ENCODE measurements around the gene GZMM.

GZMM gene

DNA sequence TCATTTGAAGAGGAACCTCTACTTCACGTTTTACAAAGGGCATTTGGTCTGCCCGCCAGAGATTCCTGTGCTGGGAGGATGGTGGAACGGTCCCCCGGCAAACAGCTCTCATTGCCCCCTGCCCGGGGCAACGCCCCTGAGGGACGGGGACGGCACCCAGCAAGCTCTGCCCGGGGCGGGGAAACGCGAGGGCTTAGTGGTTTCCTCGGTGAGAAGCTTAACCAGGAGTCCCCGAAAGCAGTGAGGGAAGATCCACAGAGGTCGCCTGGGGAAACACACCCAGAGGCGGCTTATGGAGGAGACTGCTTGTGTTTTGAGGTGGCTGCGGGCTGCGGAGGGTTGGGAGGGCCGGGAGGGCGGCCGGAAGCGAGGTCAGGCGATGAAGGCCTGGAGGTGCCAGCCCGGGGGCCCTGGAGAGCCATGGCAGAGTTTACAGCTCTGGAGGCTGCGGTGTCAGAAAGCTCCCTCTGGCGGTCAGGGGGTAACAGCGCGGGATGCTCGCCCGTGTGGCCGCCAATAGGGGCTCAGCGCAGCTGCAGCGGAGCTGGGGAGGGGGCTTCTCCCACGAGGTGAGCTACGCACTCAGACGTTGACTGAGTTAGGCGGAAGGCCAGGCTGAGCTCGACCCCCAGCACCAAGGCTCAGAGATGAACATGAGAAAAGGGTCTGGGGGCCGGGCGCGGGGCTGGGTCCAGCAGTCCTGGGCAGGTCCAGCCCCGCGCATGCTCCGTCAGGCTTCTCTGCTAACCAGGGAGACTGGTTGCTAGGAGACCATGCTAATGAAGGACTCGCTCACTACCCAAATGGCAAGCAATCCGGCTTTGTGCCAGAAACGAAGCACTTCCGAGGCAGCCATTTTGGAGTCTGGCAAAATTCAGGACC is 37.2 kb upstream of the GZMM start:
- ATAC-seq (ENCODE audit: low read depth), result peak; percentile 79
- peak; percentile 97 for DNase-seq (ENCODE audit: low spot score)
- Histone ChIP-seq H3K4me3 (ENCODE audit: severe bottlenecking) (peak overlapping the region; percentile 79), H3K36me3 (ENCODE audit: low read depth) (no peaks in the 10 kb centered on the region), H3K9me3 (ENCODE audit: severe bottlenecking) (no peaks in the 10 kb centered on the region), H3K4me1 (ENCODE audit: insufficient read depth, poor library complexity, severe bottlenecking) (peaks cover 11% of the 10 kb centered on the region), H3K27me3 (ENCODE audit: insufficient read depth, poor library complexity, severe bottlenecking) (no peaks in the 10 kb centered on the region), H3K27ac (ENCODE audit: poor library complexity, severe bottlenecking) (peak overlapping the region; percentile 69)
- TF ChIP-seq, protein P1, sequence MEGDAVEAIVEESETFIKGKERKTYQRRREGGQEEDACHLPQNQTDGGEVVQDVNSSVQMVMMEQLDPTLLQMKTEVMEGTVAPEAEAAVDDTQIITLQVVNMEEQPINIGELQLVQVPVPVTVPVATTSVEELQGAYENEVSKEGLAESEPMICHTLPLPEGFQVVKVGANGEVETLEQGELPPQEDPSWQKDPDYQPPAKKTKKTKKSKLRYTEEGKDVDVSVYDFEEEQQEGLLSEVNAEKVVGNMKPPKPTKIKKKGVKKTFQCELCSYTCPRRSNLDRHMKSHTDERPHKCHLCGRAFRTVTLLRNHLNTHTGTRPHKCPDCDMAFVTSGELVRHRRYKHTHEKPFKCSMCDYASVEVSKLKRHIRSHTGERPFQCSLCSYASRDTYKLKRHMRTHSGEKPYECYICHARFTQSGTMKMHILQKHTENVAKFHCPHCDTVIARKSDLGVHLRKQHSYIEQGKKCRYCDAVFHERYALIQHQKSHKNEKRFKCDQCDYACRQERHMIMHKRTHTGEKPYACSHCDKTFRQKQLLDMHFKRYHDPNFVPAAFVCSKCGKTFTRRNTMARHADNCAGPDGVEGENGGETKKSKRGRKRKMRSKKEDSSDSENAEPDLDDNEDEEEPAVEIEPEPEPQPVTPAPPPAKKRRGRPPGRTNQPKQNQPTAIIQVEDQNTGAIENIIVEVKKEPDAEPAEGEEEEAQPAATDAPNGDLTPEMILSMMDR (IDR thresholded peaks at IDR 0.05; ENCODE audit: poor library complexity, severe bottlenecking), result peak; percentile 92

DNA sequence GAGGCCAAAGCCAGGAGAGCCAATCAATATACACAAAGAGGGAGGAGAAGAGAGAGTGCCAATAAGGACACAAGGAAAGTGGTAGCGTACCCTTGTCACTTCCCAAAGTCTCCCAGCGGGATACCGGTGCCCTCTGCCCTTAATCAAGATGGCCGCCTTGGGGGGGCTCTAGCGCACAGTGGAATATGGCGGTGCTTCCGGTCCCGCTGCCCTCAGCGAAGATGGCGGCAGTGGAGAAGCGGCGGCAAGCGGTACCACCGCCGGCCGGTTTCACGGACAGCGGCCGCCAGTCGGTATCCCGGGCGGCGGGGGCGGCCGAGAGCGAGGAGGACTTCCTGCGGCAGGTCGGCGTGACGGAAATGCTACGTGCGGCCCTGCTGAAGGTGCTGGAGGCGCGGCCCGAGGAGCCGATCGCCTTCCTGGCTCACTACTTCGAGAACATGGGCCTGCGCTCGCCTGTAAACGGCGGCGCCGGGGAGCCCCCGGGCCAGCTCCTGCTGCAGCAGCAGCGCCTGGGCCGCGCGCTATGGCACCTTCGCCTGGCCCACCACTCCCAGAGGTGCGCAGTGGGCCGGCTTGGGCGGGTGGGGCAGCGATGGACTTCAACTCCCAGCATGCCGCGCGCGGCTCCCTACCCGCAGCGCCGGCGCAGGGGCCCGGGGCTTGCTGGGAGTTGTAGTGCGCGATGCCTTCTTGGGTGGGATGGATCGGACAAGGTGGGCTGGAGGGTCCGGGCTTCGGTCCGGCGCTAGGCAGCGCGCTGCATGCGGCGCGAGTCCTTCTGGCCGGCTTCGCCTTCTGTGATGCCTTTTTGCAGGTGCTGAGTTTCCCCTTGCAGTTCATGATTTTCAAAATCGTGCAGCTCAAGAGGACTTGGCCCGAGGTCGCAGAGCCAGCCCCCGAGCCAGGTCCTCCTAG is 36.3 kb upstream of the GZMM start, which contains the start of gene TPGS1:
Gene TPGS1 (plus strand): TSS at position 212 of the 918 bp plus-strand sequence. CDS start 10 bp downstream, at position 222.
- TF ChIP-seq, protein P1 (IDR thresholded peaks at IDR 0.05; ENCODE audit: poor library complexity, severe bottlenecking), result no peak
- Histone ChIP-seq H3K27ac (ENCODE audit: poor library complexity, severe bottlenecking) (peak within 1 kb of the TSS; percentile 69), H3K9me3 (ENCODE audit: severe bottlenecking) (no peaks in the 10 kb centered on the region), H3K36me3 (ENCODE audit: low read depth) (no peaks in the 10 kb centered on the region), H3K4me3 (ENCODE audit: severe bottlenecking) (peak within 1 kb of the TSS; percentile 79), H3K27me3 (ENCODE audit: insufficient read depth, poor library complexity, severe bottlenecking) (no peaks in the 10 kb centered on the region), H3K4me1 (ENCODE audit: insufficient read depth, poor library complexity, severe bottlenecking) (peaks cover 11% of the 10 kb centered on the region)
- ATAC-seq (ENCODE audit: low read depth), result peak; percentile 80
- peak; percentile 87 for DNase-seq (ENCODE audit: low spot score)

DNA sequence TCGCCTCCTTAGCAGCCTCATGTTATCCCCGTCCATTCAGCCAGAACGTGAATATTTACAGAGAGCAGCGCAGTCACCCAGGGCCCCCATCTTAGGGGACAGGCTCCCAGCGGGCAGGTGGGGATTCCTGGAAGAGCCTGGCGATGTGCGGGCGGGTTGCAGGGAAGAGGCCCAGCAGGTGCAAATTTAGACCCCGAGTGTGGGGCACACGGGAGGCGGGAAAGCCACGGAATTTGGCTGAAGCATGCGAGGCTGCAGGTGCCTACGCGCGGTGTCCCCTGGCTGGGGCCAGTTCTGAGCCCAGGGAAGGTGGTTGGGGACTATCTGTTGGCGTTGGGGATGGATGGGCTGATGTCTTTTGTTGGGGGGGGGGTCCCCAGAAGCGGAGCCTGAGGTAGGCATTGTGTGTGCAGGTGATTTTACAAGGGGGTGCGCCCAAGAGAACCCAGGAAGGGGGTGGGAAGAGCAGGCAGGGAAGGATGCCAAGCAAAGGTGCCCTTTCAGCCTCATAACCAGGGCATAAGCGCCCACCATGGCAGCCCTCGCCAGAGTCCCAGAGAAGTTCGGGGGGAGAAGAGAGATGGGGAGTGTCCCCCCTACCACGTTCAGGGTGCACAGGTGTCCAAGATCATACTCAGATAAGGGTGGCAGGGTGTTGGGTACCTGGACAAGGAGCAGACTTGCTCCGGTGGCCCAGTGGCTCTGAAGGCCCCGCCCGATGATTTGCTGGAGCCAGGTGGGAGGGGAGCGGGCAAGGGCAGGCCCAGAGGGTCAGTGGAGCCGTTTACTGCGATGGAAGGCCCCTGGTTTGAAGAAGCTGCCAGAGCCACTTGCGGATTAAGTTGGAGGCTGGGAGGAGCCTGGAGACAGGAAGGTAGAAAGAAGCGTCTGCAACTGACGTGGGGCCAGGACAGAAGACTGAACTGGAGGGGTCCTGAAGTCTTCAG is 35.4 kb upstream of the GZMM start:
- Histone ChIP-seq H3K36me3 (ENCODE audit: low read depth) (no peaks in the 10 kb centered on the region), H3K4me1 (ENCODE audit: insufficient read depth, poor library complexity, severe bottlenecking) (peaks cover 11% of the 10 kb centered on the region), H3K27ac (ENCODE audit: poor library complexity, severe bottlenecking) (no peak overlapping the region), H3K27me3 (ENCODE audit: insufficient read depth, poor library complexity, severe bottlenecking) (no peaks in the 10 kb centered on the region), H3K4me3 (ENCODE audit: severe bottlenecking) (peak overlapping the region; percentile 79), H3K9me3 (ENCODE audit: severe bottlenecking) (no peaks in the 10 kb centered on the region)
- ATAC-seq (ENCODE audit: low read depth), result no peak
- TF ChIP-seq, protein P1 (IDR thresholded peaks at IDR 0.05; ENCODE audit: poor library complexity, severe bottlenecking), result no peak
- no peak for DNase-seq (ENCODE audit: low spot score)

DNA sequence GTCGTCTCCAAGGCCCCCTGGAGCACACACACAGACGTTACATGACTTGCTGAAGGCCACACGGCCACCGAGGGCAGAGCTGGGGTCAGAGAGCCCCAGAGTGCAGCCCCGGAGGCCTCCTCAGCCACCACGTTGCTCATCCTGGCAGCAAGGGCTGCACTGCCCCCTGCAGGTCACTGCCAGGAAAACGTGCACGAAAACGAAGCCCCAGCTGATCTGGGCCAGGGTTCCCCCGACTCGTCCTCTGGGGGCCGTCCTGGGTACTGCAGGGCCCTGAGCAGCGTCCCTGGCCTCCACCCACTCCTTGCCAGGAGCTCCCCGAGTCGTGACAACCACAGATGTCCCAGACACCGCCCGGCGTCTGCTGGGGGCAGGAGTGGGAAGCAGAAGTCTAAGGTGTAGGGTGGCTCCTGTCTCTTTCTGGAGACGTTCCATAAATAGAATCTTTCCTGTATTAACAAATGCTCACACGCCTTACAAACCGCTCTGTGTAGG is 33.2 kb upstream of the GZMM start:
- Histone ChIP-seq H3K27ac (ENCODE audit: poor library complexity, severe bottlenecking) (no peak overlapping the region), H3K9me3 (ENCODE audit: severe bottlenecking) (no peaks in the 10 kb centered on the region), H3K27me3 (ENCODE audit: insufficient read depth, poor library complexity, severe bottlenecking) (no peaks in the 10 kb centered on the region), H3K4me1 (ENCODE audit: insufficient read depth, poor library complexity, severe bottlenecking) (peaks cover 9% of the 10 kb centered on the region), H3K4me3 (ENCODE audit: severe bottlenecking) (no peak overlapping the region), H3K36me3 (ENCODE audit: low read depth) (no peaks in the 10 kb centered on the region)
- ATAC-seq (ENCODE audit: low read depth), result no peak
- no peak for DNase-seq (ENCODE audit: low spot score)
- TF ChIP-seq, protein P1 (IDR thresholded peaks at IDR 0.05; ENCODE audit: poor library complexity, severe bottlenecking), result peak; percentile 75
